Right ventricle myocardium inferior (tissue), 1 donor: ENCODE results near the gene KRT39. TPM values are rescaled to one million over a fixed set of nuclear protein-coding genes. Genes with fewer than 3 reads are reported as not detected.

ENCODE experiments used
- ATAC-seq: fragments of 200-7000 bp; cut with Tn5 transposase; one replicate; pipeline ENCODE4 v1.9.1; 2020; ENCODE audit warnings: mild to moderate bottlenecking, moderate library complexity
- DNase-seq: peaks from one replicate; pipeline ENCODE4 v3.0.0; 2021; ENCODE audit errors: missing footprints
- intact Hi-C: fragments of 100-400 bp; cut with DNase I; formaldehyde crosslinking; loops from one replicate; pipeline ENCODE4 v1.11.0; 2022
- total RNA-seq: library from RNA; stranded (reverse); fragmentation: NEBNext Ultra II Directional; extraction: Animal tissue kit (Norgen Biotek cat#: 25700); gene quantifications from one replicate; pipeline ENCODE4 v1.2.1, GENCODE V29; 2021
- donor health status: DM: no; HTN: yes; CAD: no; lungs with severe emphysema.

KRT39 gene
- total RNA-seq, 1 donor from 2014 or later = not detected

DNA sequence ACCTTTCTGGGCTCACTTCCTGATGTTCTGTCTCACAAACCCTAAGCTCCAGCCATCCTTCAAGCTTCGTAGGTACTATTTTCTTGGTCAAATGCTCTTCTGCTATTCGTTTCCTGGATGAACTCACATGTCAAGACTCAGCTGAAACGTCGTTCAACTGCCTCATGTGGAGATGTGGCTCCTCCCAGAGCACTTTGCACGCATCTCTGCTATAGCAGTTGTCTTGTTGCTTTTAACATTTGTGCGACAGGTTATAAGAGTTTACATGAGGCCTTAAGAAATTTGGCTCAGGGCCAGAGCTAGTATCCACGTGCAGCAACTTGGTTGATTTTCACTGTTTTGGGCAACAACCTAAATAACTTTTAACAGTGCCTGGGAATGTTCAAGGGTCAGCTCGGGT, 20.2 kb upstream of the KRT39 start:
- intact Hi-C loops = no loop called here
- ATAC-seq = no peak

DNA sequence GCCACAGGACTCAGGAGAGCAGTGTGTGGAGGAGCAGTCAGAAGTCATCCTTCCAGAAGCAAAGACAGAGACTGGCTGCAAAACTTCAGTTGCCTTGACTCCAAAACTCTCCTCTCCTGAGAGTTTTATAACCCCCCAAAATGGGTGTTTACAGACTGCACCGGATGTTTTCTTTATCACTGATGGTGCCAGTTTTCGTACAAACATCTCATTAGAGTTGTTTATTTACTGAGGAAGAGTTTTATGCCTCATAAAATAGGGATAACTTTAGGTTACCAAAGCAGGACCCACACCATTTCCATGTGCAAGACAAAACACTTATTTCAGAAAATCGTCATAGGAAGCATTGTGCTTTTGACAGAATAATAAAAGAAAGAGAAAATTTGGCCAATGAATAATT, 17.5 kb upstream of the KRT39 start, which contains the start of gene KRT40:
Gene KRT40, minus strand, starts transcription at position 101 of the 400 bp plus-strand sequence. Its CDS starts 53 bp downstream, at position 48.
- ATAC-seq = no peak
- intact Hi-C loops = no loop called here
- no peak for DNase-seq

More for the DNA sequence above, 20.2 kb upstream of the KRT39 start:
- no peak for DNase-seq

DNA sequence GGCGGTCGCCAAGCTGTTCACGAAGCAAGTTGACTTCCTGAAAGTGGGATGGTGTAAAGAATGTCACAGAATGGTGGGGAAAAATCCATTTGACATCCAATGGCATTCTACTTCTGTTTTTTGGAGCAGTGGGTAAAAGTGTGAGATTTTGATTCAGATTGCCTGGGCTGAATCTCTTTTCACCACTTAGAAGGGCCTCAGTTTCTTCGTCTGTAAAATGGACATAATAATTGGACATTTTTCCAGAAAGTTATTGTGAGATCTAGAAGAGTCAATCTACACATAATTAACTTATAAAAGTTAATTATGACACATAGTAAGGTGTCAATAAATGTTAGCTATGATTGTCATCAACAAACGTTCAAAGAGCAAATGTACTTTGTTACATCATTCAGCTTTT, 14.4 kb upstream of the KRT39 start:
- DNase-seq = no peak

GRCh38 chr17:40980596-40980995, 13.8 kb upstream of the KRT39 start:
- no peak for ATAC-seq
- intact Hi-C loops = no loop called here
- no peak for DNase-seq

More for the DNA sequence above, 14.4 kb upstream of the KRT39 start:
- no peak for ATAC-seq
- intact Hi-C loops = no loop called here

- DNase-seq = no peak
- intact Hi-C loops = no loop called here
- no peak for ATAC-seq
Observed at GRCh38 chr17:40980117-40980516, 13.4 kb upstream of the KRT39 start.

DNA sequence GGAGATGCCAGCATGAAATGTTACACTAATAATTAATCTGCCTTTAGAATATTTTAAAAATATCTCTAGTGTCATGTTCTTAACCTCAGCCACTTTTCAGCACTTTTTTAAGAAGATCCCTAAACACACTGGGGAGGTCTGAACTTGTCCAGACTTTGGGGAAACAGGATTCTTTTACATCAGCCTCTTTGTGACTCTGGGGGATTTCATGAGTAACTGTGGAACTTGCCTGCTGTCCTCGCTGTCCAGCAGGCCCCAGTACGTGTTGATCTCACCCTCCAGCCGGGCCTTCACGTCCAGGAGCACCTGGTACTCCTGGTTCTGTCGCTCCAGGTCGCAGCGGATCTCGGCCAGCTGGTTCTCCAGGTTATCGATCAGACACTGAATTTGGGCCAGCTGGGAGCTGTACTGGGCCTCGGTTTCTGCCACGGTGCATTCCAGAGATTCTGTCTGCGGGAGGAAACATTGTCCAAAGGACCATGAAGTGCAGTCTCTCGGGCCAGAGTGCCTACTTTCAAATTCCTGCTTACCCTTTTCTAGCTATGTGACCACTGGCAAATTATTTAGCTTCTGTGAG, 11.9 kb upstream of the KRT39 start:
- intact Hi-C loops = no loop called here
- no peak for DNase-seq
- ATAC-seq = no peak

DNA sequence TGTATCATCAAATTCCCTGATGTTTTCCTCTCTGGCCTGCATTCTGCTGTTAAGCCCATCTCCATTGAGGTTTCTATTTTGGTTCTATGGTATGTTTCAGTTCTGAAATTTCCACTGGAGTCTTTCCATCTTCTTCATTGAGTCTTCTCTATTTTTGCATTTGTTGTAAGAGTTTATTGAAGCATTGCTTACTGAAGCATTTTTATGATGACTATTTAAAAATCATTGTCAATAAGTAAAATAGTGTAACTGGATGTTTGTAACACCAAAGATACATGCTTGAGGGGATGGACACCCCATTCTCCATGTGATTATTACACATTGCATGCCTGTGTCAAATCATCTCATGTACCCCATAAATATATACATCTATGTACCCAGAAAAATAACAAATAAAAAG, 8.8 kb upstream of the KRT39 start:
- ATAC-seq (no peak), DNase-seq (no peak)
- intact Hi-C loops = no loop called here

DNA sequence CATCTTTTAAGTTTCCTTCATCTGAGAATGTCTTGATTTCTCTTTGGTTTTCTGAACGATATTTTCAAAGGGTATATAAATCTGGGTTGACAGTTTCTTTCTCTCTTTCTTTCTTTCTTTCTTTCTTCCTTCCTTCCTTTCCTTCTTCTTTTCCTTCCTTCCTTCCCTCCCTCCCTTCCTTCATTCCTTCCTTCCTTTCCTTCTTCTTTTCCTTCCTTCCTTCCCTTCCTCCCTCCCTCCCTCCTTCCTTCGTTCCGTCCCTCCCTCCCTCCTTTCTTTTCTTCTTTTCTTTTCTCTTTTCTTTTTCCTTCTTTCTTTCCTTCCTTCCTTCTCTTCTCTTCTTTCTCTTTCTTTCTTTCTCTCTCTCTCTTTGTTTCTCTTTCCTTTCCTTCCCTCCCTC, 7.6 kb upstream of the KRT39 start:
- DNase-seq = no peak
- intact Hi-C loops = no loop called here
- ATAC-seq = no peak

DNA sequence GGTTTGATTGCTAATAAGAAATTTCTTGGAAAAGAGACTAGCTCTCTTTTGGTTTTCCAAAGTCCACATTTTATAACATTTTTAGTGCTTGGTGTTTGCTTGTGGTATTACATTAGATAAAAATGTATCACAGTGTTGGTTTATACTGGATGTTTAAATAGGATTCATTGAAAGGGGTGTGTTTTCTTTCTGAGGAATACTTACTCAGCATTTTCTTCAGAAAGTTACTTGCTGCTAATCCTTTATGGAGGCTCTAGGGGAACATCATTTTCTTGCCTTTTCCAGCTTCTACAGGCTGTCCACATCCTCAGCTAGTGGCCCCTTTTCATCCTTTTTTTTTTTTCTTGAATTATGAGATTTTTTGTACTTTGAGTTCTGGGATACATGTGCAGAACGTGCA, 834 bp upstream of the KRT39 start:
- no peak for DNase-seq
- intact Hi-C loops = no loop called here
- ATAC-seq = no peak

- intact Hi-C loops = no loop called here
- no peak for ATAC-seq
Observed at GRCh38 chr17:40963838-40964237, 2.9 kb downstream of the KRT39 start.

DNA sequence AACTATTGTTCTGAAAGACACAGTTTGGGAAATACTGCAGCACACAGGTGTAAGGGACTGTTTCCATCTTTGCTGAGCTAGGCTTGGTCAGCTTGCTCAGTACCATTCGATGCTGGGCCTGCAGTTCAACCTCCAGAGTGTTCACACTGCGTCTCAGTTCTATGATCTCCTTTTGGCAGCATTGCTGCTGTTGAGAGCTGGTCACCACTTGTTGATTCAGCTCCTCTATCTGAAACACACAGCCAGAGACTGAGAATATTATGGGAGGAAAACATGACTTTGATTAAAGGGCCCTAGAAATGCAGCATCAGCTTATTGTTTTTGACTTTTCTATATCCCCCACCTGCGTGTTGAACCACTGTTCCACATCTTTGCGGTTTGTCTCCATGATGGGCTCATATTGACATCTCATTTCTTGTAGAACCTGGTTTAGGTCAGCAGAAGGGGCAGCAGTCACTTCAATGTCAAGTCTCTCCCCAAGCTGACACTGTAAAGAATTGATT, 4.6 kb downstream of the KRT39 start:
- no peak for ATAC-seq
- intact Hi-C loops = no loop called here
- no peak for DNase-seq

More at GRCh38 chr17:40963838-40964237, 2.9 kb downstream of the KRT39 start:
- DNase-seq = no peak

DNA sequence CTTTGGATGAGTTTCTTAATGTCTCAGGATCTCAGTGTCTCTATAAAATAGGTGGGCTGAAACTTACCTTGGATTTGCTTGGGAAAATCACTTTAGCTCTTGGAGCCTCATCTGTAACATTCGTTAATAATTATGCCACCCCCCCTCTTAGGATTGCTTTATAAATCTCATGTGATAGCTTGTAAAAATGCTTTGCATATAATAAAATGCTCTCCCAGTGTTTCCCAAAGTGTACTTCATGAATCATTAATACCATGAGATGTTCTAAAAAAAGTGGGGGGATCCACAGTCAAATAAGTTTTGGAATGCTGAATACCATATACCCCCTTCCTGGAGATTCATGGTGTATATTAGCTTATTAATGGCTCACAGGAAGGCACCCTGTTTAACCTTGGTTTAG, 5.2 kb downstream of the KRT39 start:
- intact Hi-C loops = no loop called here
- ATAC-seq (no peak), DNase-seq (no peak)

- DNase-seq = no peak
- ATAC-seq = no peak
- intact Hi-C loops = no loop called here
Observed at GRCh38 chr17:40960144-40960543, 6.6 kb downstream of the KRT39 start.

DNA sequence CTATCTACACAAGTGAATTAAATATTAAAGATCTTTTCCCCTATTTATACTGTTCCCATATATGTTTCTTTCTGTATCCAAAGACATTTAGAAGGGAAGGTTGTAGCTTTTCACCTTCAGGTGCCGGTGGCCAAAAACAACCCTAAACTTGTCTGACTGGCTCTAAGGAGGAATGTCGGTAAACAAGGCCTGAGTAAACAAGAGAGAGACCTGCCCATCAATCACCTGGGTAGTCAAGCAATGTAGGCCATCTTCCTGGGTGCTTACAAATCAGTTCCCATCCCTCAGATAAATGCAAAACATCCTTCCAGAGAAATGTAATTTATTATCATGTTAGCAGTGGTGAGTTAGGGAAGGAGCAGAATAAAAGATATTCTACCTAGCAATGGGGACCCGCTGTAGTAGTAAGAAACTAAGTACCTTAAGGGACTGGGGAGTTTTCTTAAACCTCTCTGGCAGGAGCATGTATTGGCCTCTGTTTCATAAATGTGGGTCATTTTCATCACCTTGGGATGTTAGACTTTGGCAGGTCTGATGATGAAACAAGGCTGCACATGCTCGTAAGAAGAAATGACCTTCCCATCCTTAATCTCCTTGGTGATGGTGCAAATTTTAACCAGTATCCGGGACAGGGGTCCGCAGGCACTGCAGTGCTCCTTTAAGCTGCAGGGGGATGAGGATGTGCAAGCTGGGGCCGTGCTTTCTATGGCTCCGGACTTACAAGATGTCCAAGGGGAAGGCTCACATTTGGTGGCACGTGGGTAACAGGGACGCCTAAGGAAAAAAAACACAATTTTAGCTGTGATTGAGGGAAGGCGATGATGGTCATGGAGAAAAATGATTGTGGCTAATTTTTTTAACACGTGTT, 8.4 kb downstream of the KRT39 start:
- DNase-seq (no peak), ATAC-seq (no peak)
- intact Hi-C loops = no loop called here

DNA sequence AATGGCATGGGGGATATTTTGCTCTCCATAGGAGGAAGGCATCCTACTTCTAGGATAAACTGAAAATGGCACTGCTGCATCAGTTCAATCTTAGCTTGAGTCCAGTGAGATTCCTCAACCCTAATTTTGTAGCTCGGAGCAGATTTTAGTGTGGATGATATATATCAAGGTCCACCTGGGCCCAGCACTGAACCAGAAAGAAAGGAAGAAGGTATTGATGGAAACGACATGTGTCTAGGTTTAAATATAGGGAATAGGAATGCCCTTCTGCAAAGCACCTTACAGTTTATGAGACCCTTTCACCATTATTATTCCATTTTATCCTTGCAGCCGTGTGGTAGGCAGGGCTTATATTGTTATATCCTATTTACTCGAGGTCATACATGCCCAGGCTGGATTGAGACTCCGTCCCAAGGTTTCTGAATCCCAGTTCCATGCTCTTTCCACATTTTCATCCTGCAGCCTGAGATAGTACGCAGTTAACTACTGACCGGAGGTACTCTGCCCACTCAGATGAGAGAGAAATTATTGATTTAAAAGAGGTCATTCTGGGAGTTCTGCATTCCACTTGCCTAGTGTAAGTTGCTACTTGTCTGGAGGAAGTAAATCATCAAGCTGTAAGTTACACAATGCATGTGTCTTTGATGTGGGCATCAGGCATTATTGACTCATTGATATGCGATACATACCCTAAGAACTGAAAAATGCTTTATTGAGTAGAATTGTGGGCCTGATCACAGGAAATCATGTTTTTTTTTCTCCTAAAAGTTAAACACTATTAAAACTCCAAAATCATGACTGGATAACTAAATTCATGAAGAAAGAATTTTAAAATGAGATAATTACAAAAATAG, 10.1 kb downstream of the KRT39 start:
- intact Hi-C loops = no loop called here
- ATAC-seq (no peak), DNase-seq (no peak)

DNA sequence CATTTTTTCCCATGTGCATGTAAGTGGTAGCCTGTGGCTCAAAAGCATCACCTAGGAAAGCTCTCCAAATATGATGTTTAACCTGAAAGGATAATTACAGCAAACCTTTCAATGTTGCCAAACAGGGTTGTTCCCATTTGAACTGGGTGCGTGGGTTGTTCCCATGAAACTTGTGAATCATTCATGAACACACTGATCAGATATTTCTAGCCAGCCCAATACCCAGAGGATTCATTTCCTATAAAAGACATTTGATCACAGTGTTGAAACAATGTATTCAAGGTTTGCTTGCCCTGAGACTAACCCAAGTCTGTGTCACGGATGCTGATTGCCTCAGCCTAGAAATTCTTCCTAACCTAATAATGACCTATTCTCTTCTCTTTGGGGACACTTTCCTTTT, 12.9 kb downstream of the KRT39 start:
- DNase-seq (no peak), ATAC-seq (no peak)
- intact Hi-C loops = no loop called here

DNA sequence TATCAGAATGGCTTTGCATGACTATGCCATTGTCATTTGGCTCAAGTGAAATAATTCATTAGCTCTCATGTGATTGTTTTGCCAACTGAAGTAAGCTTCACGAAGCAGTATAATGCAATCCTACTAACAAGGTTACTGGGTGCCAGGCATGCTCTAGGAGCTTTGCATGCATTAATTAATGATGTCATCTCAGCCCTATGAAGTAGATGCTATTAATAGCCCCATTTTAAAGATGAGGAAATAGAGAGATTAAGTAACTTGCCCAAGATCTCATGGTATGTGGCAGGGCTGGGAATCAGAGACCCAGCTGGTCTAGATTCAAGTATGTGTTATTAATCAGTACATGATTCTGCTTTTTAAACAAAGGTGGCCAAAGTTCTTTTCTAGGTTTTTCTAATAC, 14.1 kb downstream of the KRT39 start:
- DNase-seq (no peak), ATAC-seq (no peak)
- intact Hi-C loops = no loop called here

DNA sequence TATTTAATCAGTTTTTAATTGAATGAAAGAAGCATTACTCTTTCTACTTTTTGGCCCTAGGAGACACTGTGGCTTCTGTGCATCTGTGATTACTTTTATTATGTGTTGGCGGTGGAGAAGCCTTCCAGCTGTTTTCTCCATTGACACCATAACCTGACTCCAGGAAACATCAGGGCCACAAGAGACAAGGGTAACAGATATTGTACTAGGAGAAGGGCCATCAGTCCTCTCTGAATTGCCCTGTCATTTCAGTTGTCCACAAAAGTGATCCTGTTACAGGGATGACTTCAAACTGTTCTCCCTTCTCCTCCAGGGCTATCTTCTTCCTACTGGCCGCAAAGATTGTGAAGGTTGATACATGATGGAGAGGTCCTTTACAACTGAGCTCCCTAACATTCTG, 14.6 kb downstream of the KRT39 start:
- ATAC-seq = no peak
- intact Hi-C loops = no loop called here

GRCh38 chr17:40951011-40951622, 15.6 kb downstream of the KRT39 start:
- DNase-seq (no peak), ATAC-seq (no peak)
- intact Hi-C loops = no loop called here

More for the DNA sequence above, 14.6 kb downstream of the KRT39 start:
- no peak for DNase-seq
